HepG2 (cell line): ENCODE results near the gene CAMK2G. TPM values are rescaled to one million over a fixed set of nuclear protein-coding genes. Genes with fewer than 3 reads are reported as not detected.

Experiments used
- ATAC-seq: fragments of 200-7000 bp; cut with Tn5 transposase; 3 replicates; pipeline ENCODE4 v1.9.1; 2020; ENCODE audit warnings: mild to moderate bottlenecking, moderate library complexity
- BruUV-seq: library from RNA; stranded (reverse); fragments of 400-500 nt; replicated peaks from 2 replicates; lab custom pipeline; 2021; lab: Mats Ljungman, UMichigan
- CTCF ChIA-PET: fragments of 300-600 bp; formaldehyde crosslinking; extraction: SDS; loops from one replicate; lab custom pipeline; 2021; ENCODE audit warnings: low total read pairs, inconsistent platforms, low intra/inter-chr PET ratio; lab: Yijun Ruan, JAX
- POLR2A ChIA-PET: fragments of 350-600 bp; sonication (Branson Sonifier 250); formaldehyde crosslinking; loops from one replicate; lab custom pipeline; 2020; ENCODE audit warnings: antibody characterized with exemption, inconsistent platforms; lab: Yijun Ruan, JAX
- DNase-seq: peaks from one replicate; pipeline ENCODE4 v3.0.0-alpha.2; 2015; ENCODE audit warnings: low spot score
- FAIRE-seq: peaks from 3 replicates; lab custom pipeline; 2011; peaks lifted over from hg19 to GRCh38; lab: Jason Lieb, UNC
- H2AFZ ChIP-seq: one replicate; pipeline ENCODE4 v1.6.1; 2011; ENCODE audit warnings: low read length, inconsistent platforms
- H3K27ac ChIP-seq: fragments of 300-600 bp; 3 replicates; pipeline ENCODE4 v1.8.0; 2011; ENCODE audit warnings: mixed run types, mild to moderate bottlenecking, mixed read lengths, low read length, inconsistent platforms; ENCODE audit not compliant: insufficient read depth; ENCODE audit errors: extremely low read length
- H3K27me3 ChIP-seq, 2 experiments: fragments of 200-600 bp in 1 of 2; 2 replicates in 1 of 2; 3 replicates in 1 of 2; pipeline versions ENCODE4 v1.6.0 to v1.8.0; 2011; ENCODE audit warnings: low read length in 2 of 2, mild to moderate bottlenecking in 2 of 2, moderate library complexity in 2 of 2, inconsistent platforms in 1 of 2; ENCODE audit not compliant: insufficient read depth in 2 of 2, control insufficient read depth in 1 of 2
- H3K36me3 ChIP-seq, 2 experiments: fragments of 200-600 bp in 1 of 2; replicated peaks in 1 of 2; 2 replicates in 1 of 2; 3 replicates in 1 of 2; pipeline versions ENCODE4 v1.5.1 to v1.8.0; 2011; ENCODE audit warnings: low read length in 2 of 2, inconsistent platforms in 1 of 2; ENCODE audit not compliant: insufficient read depth in 2 of 2, control insufficient read depth in 1 of 2
- H3K4me1 ChIP-seq: 2 replicates; pipeline ENCODE4 v1.5.1; 2012; ENCODE audit warnings: low read length, inconsistent platforms; ENCODE audit not compliant: insufficient read depth
- H3K4me2 ChIP-seq: 2 replicates; pipeline ENCODE4 v1.6.0; 2011; ENCODE audit warnings: low read depth, low read length, inconsistent platforms
- H3K4me3 ChIP-seq, 3 experiments: fragments of 200-600 bp in 1 of 3; sonication (generic), shearing (Covaris generic) in 1 of 3; replicated peaks in 1 of 3; 2 replicates each; pipeline ENCODE4 v1.5.1; 2011 to 2016; ENCODE audit warnings: low read length in 3 of 3, inconsistent platforms in 2 of 3, low read depth in 2 of 3, mild to moderate bottlenecking in 2 of 3, control low read depth in 1 of 3, mixed read lengths in 1 of 3; ENCODE audit not compliant: insufficient read depth in 1 of 3
- H3K79me2 ChIP-seq: one replicate; pipeline ENCODE4 v1.6.1; 2011; ENCODE audit warnings: low read length, inconsistent platforms; ENCODE audit not compliant: insufficient read depth
- H3K9ac ChIP-seq: 2 replicates; pipeline ENCODE4 v1.6.0; 2011; ENCODE audit warnings: mild to moderate bottlenecking, low read depth, low read length, inconsistent platforms; ENCODE audit not compliant: insufficient read depth
- H3K9me3 ChIP-seq: 2 replicates; pipeline ENCODE4 v1.5.1; 2012; ENCODE audit warnings: mild to moderate bottlenecking, low read length
- H4K20me1 ChIP-seq: 2 replicates; pipeline ENCODE4 v1.6.0; 2011; ENCODE audit warnings: inconsistent platforms, mild to moderate bottlenecking, low read length, moderate library complexity; ENCODE audit not compliant: insufficient read depth
- JUNB ChIP-seq: sonication (generic); formaldehyde crosslinking; IDR thresholded peaks from 2 replicates; pipeline ENCODE4 v1.8.0; 2022; ENCODE audit warnings: missing genetic modification reagents, mild to moderate bottlenecking, borderline replicate concordance
- NR2F1 ChIP-seq, 2 experiments: fragments of 450-650 bp in 1 of 2; formaldehyde crosslinking in 1 of 2; IDR thresholded peaks; 2 replicates each; pipeline versions ENCODE4 v1.5.0 to v1.6.1; 2016 to 2020; ENCODE audit warnings: mild to moderate bottlenecking in 1 of 2, missing compliant biosample characterization in 1 of 2, missing genetic modification reagents in 1 of 2, moderate library complexity in 1 of 2
- SMAD1 ChIP-seq: sonication (generic); formaldehyde crosslinking; IDR thresholded peaks from 2 replicates; pipeline ENCODE4 v1.4.0; 2020; ENCODE audit warnings: missing genetic modification reagents, low read depth, mild to moderate bottlenecking, borderline replicate concordance
- TBX3 ChIP-seq: fragments of 450-650 bp; IDR thresholded peaks from 2 replicates; pipeline ENCODE4 v1.6.1; 2017; ENCODE audit warnings: antibody characterized with exemption, mild to moderate bottlenecking, inconsistent platforms, borderline replicate concordance
- ZNF292 ChIP-seq: sonication (generic); formaldehyde crosslinking; IDR thresholded peaks from 2 replicates; pipeline ENCODE4 v1.8.1; 2022; ENCODE audit warnings: mild to moderate bottlenecking, low read depth, missing genetic modification reagents, borderline replicate concordance
- ZNF350 ChIP-seq: sonication (generic); formaldehyde crosslinking; IDR thresholded peaks from 2 replicates; pipeline ENCODE4 v1.4.0; 2020; ENCODE audit warnings: mild to moderate bottlenecking, low read depth, missing genetic modification reagents, borderline replicate concordance
- ZNF646 ChIP-seq: sonication (generic); formaldehyde crosslinking; IDR thresholded peaks from 2 replicates; pipeline ENCODE4 v1.9.0; 2021; ENCODE audit warnings: mild to moderate bottlenecking, missing genetic modification reagents
- ZNF713 ChIP-seq: sonication (generic); formaldehyde crosslinking; IDR thresholded peaks from 2 replicates; pipeline ENCODE4 v1.4.0; 2020; ENCODE audit warnings: mild to moderate bottlenecking, missing genetic modification reagents
- ZSCAN25 ChIP-seq: sonication (generic); formaldehyde crosslinking; IDR thresholded peaks from 2 replicates; pipeline ENCODE4 v1.8.0; 2022; ENCODE audit warnings: mild to moderate bottlenecking, missing genetic modification reagents
- in situ Hi-C: cut with HindIII; loops from 2 replicates; pipeline ENCODE4 v1.10.0; 2017; ENCODE audit warnings: low pct_unique_long_range_greater_than_20kb; ENCODE audit not compliant: extremely low pct_ligation_motif_present
- intact Hi-C: fragments of 100-400 bp; cut with micrococcal nuclease; formaldehyde crosslinking; loops from one replicate; pipeline ENCODE4 v1.10.0; 2022; ENCODE audit not compliant: unreplicated experiment
- polyA plus RNA-seq, 8 experiments: library from polyadenylated mRNA; depleted of rRNA in 3 of 8; stranded (reverse) in 7 of 8; unstranded in 1 of 8; fragments of >200 nt; fragmentation: Illumina TruSeq in 4 of 8; extraction: Trizol in 4 of 8; gene quantifications; 2 replicates each; pipeline versions ENCODE4 v1.2.1 to v1.2.3, GENCODE V29; 2011 to 2016; ENCODE audit warnings: low read depth in 4 of 8, missing spikeins in 1 of 8, mixed read lengths in 1 of 8; ENCODE audit not compliant: insufficient read depth in 1 of 8
- total RNA-seq, 5 experiments: library from RNA; depleted of rRNA; stranded (reverse); fragments of >200 nt; fragmentation: Illumina TruSeq; extraction: Trizol; gene quantifications; 2 replicates each; pipeline ENCODE4 v1.2.3, GENCODE V29; 2016; ENCODE audit warnings: low read depth in 1 of 5
- TF ChIP-seq, protein P1 (sequence below): sonication (generic); formaldehyde crosslinking; IDR thresholded peaks from 2 replicates; pipeline ENCODE4 v1.5.0; 2020; ENCODE audit warnings: missing genetic modification reagents, mild to moderate bottlenecking, borderline replicate concordance
- TF ChIP-seq, protein P2 (sequence below): sonication (generic); formaldehyde crosslinking; IDR thresholded peaks from 2 replicates; pipeline ENCODE4 v1.4.0; 2020; ENCODE audit warnings: mild to moderate bottlenecking, missing genetic modification reagents

CAMK2G gene
- total and polyA plus RNA-seq, 2 of the 13 experiments (the other 11 are each of a cell fraction or from before 2014, with no cell fraction given): 15.9 to 18.8 TPM

GRCh38 chr10:73806176-73806950 lies 68.0 kb downstream of the CAMK2G start (continued):
- TF ChIP-seq, protein P1, sequence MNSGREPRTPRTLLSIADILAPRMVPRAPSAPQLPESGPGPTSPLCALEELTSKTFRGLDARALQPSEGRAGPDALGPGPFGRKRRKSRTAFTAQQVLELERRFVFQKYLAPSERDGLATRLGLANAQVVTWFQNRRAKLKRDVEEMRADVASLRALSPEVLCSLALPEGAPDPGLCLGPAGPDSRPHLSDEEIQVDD (CRISPR knock-in tag): no peak
- TF ChIP-seq ZNF292 (CRISPR knock-in tag) (no peak), TBX3 (no peak), JUNB (CRISPR knock-in tag) (no peak), SMAD1 (CRISPR knock-in tag) (no peak)

- CTCF ChIA-PET: no interaction called here
- intact Hi-C loops (no loop called here), in situ Hi-C loops (no loop called here)
- H3K4me1 ChIP-seq: peaks cover 2% of the 10 kb centered on the region
- ATAC-seq (no peak), DNase-seq (no peak), FAIRE-seq (no peak)
- H3K9ac ChIP-seq: no peak overlapping the region
- no peaks in the 10 kb centered on the region for H3K79me2 ChIP-seq
- H3K4me3 ChIP-seq: no peak overlapping the region
- no peaks in the 10 kb centered on the region for H3K27me3 ChIP-seq
- no peak overlapping the region for H2AFZ ChIP-seq
- no TSS peak for BruUV-seq
- H3K4me2 ChIP-seq: no peak overlapping the region
- POLR2A ChIA-PET: no interaction called here
- H4K20me1 ChIP-seq: no peaks in the 10 kb centered on the region
- peaks cover 29 to 76% of the 10 kb centered on the region in 2 experiments for H3K36me3 ChIP-seq
- H3K9me3 ChIP-seq: no peaks in the 10 kb centered on the region
- H3K27ac ChIP-seq: no peak overlapping the region
- TF ChIP-seq, protein P2, sequence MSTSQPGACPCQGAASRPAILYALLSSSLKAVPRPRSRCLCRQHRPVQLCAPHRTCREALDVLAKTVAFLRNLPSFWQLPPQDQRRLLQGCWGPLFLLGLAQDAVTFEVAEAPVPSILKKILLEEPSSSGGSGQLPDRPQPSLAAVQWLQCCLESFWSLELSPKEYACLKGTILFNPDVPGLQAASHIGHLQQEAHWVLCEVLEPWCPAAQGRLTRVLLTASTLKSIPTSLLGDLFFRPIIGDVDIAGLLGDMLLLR (CRISPR knock-in tag): no peak
- TF ChIP-seq ZSCAN25 (no peak), ZNF713 (no peak), ZNF350 (no peak), ZNF646 (no peak), NR2F1 (CRISPR knock-in tag; IDR thresholded peaks at IDR 0.05) (no peak)
These were observed 70.6 kb downstream of the CAMK2G start for GRCh38 chr10:73803680-73804286.
